ENCODE measurements around the gene C4orf50.

Gene C4orf50

GRCh38 chr4:5933116-5933515, 85.1 kb downstream of the C4orf50 start:
- Mint-ChIP-seq H3K4me1 (no peaks in the 10 kb centered on the region), H3K27me3 (peaks cover 7% of the 10 kb centered on the region), H3K27ac (no peak overlapping the region), H3K9me3 (no peaks in the 10 kb centered on the region), H3K36me3 (no peaks in the 10 kb centered on the region), H3K4me3 (no peak overlapping the region)
- no peak for DNase-seq (ENCODE audit: low spot score in 2 of 2)
- no peak for ATAC-seq (ENCODE audit: low read depth)

- H3K36me3 Mint-ChIP-seq: no peaks in the 10 kb centered on the region
- peaks cover 7% of the 10 kb centered on the region for H3K27me3 Mint-ChIP-seq
- H3K9me3 Mint-ChIP-seq: no peaks in the 10 kb centered on the region
- H3K4me1 Mint-ChIP-seq: no peaks in the 10 kb centered on the region
- no peak for DNase-seq (ENCODE audit: low spot score in 2 of 2)
- no peak overlapping the region for H3K27ac Mint-ChIP-seq
- ATAC-seq (ENCODE audit: low read depth): no peak
- no peak overlapping the region for H3K4me3 Mint-ChIP-seq
Measured at GRCh38 chr4:5932035-5932568, 86.1 kb downstream of the C4orf50 start.

- DNase-seq (ENCODE audit: low spot score in 2 of 2) (no peak), ATAC-seq (ENCODE audit: low read depth) (no peak)
- Mint-ChIP-seq H3K4me1 (no peaks in the 10 kb centered on the region), H3K9me3 (no peaks in the 10 kb centered on the region), H3K36me3 (no peaks in the 10 kb centered on the region), H3K27me3 (peaks cover 7% of the 10 kb centered on the region), H3K27ac (no peak overlapping the region), H3K4me3 (no peak overlapping the region)
Measured at GRCh38 chr4:5931526-5931925, 86.7 kb downstream of the C4orf50 start.

- ATAC-seq (ENCODE audit: low read depth) (no peak), DNase-seq (ENCODE audit: low spot score in 2 of 2) (no peak)
- H3K36me3 Mint-ChIP-seq: no peaks in the 10 kb centered on the region
- no peak overlapping the region for H3K4me3 Mint-ChIP-seq
- H3K27ac Mint-ChIP-seq: no peak overlapping the region
- H3K4me1 Mint-ChIP-seq: no peaks in the 10 kb centered on the region
- peaks cover 7% of the 10 kb centered on the region for H3K27me3 Mint-ChIP-seq
- H3K9me3 Mint-ChIP-seq: no peaks in the 10 kb centered on the region
Measured at GRCh38 chr4:5930876-5931275, 87.4 kb downstream of the C4orf50 start.

GRCh38 chr4:5930456-5930855, 87.8 kb downstream of the C4orf50 start:
- Mint-ChIP-seq H3K4me3 (no peak overlapping the region), H3K27me3 (peaks cover 8% of the 10 kb centered on the region), H3K9me3 (no peaks in the 10 kb centered on the region), H3K36me3 (no peaks in the 10 kb centered on the region), H3K4me1 (no peaks in the 10 kb centered on the region), H3K27ac (no peak overlapping the region)
- ATAC-seq (ENCODE audit: low read depth) (no peak), DNase-seq (ENCODE audit: low spot score in 2 of 2) (no peak)

GRCh38 chr4:5928844-5929420, 89.3 kb downstream of the C4orf50 start:
- H3K4me1 Mint-ChIP-seq: no peaks in the 10 kb centered on the region
- no peaks in the 10 kb centered on the region for H3K9me3 Mint-ChIP-seq
- no peak overlapping the region for H3K4me3 Mint-ChIP-seq
- no peak for ATAC-seq (ENCODE audit: low read depth)
- no peak for DNase-seq (ENCODE audit: low spot score in 2 of 2)
- H3K36me3 Mint-ChIP-seq: no peaks in the 10 kb centered on the region
- peaks cover 8% of the 10 kb centered on the region for H3K27me3 Mint-ChIP-seq
- H3K27ac Mint-ChIP-seq: no peak overlapping the region

GRCh38 chr4:5928274-5928673, 90.0 kb downstream of the C4orf50 start:
- Mint-ChIP-seq H3K36me3 (no peaks in the 10 kb centered on the region), H3K27me3 (peaks cover 5% of the 10 kb centered on the region), H3K4me1 (no peaks in the 10 kb centered on the region), H3K27ac (no peak overlapping the region), H3K9me3 (peaks cover under 1% of the 10 kb centered on the region), H3K4me3 (no peak overlapping the region)
- no peak for DNase-seq (ENCODE audit: low spot score in 2 of 2)
- no peak for ATAC-seq (ENCODE audit: low read depth)

- no peaks in the 10 kb centered on the region for H3K36me3 Mint-ChIP-seq
- no peak overlapping the region for H3K27ac Mint-ChIP-seq
- H3K27me3 Mint-ChIP-seq: peaks cover 7% of the 10 kb centered on the region
- H3K4me3 Mint-ChIP-seq: no peak overlapping the region
- ATAC-seq (ENCODE audit: low read depth): no peak
- DNase-seq (ENCODE audit: low spot score in 2 of 2): no peak
- no peaks in the 10 kb centered on the region for H3K4me1 Mint-ChIP-seq
- H3K9me3 Mint-ChIP-seq: peaks cover 3% of the 10 kb centered on the region
Measured at GRCh38 chr4:5927747-5928146, 90.5 kb downstream of the C4orf50 start.

- Mint-ChIP-seq H3K9me3 (peaks cover 3% of the 10 kb centered on the region), H3K4me3 (no peak overlapping the region), H3K36me3 (no peaks in the 10 kb centered on the region), H3K27ac (no peak overlapping the region), H3K4me1 (no peaks in the 10 kb centered on the region), H3K27me3 (peaks cover 7% of the 10 kb centered on the region)
- ATAC-seq (ENCODE audit: low read depth) (no peak), DNase-seq (ENCODE audit: low spot score in 2 of 2) (no peak)
Measured at GRCh38 chr4:5927116-5927515, 91.1 kb downstream of the C4orf50 start.

GRCh38 chr4:5926598-5926997, 91.6 kb downstream of the C4orf50 start:
- Mint-ChIP-seq H3K4me1 (no peaks in the 10 kb centered on the region), H3K27me3 (peaks cover 7% of the 10 kb centered on the region), H3K27ac (no peak overlapping the region), H3K9me3 (peaks cover 3% of the 10 kb centered on the region), H3K4me3 (no peak overlapping the region), H3K36me3 (no peaks in the 10 kb centered on the region)
- no peak for DNase-seq (ENCODE audit: low spot score in 2 of 2)
- no peak for ATAC-seq (ENCODE audit: low read depth)

- Mint-ChIP-seq H3K36me3 (no peaks in the 10 kb centered on the region), H3K27ac (no peak overlapping the region), H3K4me1 (no peaks in the 10 kb centered on the region), H3K27me3 (peaks cover 6% of the 10 kb centered on the region), H3K4me3 (no peak overlapping the region), H3K9me3 (peaks cover 3% of the 10 kb centered on the region)
- no peak for DNase-seq (ENCODE audit: low spot score in 2 of 2)
- no peak for ATAC-seq (ENCODE audit: low read depth)
Measured at GRCh38 chr4:5925419-5926200, 92.6 kb downstream of the C4orf50 start.

GRCh38 chr4:5924461-5925125, 93.6 kb downstream of the C4orf50 start:
- DNase-seq (ENCODE audit: low spot score in 2 of 2) (no peak), ATAC-seq (ENCODE audit: low read depth) (no peak)
- Mint-ChIP-seq H3K9me3 (peaks cover 3% of the 10 kb centered on the region), H3K27me3 (peaks cover 9% of the 10 kb centered on the region), H3K36me3 (peaks cover 3% of the 10 kb centered on the region), H3K4me1 (no peaks in the 10 kb centered on the region), H3K27ac (no peak overlapping the region), H3K4me3 (no peak overlapping the region)

- Mint-ChIP-seq H3K4me1 (no peaks in the 10 kb centered on the region), H3K9me3 (peaks cover 3% of the 10 kb centered on the region), H3K4me3 (no peak overlapping the region), H3K27ac (no peak overlapping the region), H3K27me3 (peaks cover 9% of the 10 kb centered on the region), H3K36me3 (peaks cover 3% of the 10 kb centered on the region)
- ATAC-seq (ENCODE audit: low read depth): no peak
- no peak for DNase-seq (ENCODE audit: low spot score in 2 of 2)
Measured at GRCh38 chr4:5923376-5923775, 94.9 kb downstream of the C4orf50 start.

GRCh38 chr4:5922556-5922955, 95.7 kb downstream of the C4orf50 start:
- no peak for ATAC-seq (ENCODE audit: low read depth)
- Mint-ChIP-seq H3K4me1 (no peaks in the 10 kb centered on the region), H3K27ac (no peak overlapping the region), H3K4me3 (no peak overlapping the region), H3K9me3 (peaks cover 3% of the 10 kb centered on the region), H3K36me3 (peaks cover 3% of the 10 kb centered on the region), H3K27me3 (peaks cover 9% of the 10 kb centered on the region)
- no peak for DNase-seq (ENCODE audit: low spot score in 2 of 2)

Data from memory B cell (primary cell).